Measurements from ENCODE around the gene INF2. TPM values are rescaled to one million over a fixed set of nuclear protein-coding genes. Genes with fewer than 3 reads are reported as not detected.

INF2 gene
- 60.6 TPM for total RNA-seq

DNA sequence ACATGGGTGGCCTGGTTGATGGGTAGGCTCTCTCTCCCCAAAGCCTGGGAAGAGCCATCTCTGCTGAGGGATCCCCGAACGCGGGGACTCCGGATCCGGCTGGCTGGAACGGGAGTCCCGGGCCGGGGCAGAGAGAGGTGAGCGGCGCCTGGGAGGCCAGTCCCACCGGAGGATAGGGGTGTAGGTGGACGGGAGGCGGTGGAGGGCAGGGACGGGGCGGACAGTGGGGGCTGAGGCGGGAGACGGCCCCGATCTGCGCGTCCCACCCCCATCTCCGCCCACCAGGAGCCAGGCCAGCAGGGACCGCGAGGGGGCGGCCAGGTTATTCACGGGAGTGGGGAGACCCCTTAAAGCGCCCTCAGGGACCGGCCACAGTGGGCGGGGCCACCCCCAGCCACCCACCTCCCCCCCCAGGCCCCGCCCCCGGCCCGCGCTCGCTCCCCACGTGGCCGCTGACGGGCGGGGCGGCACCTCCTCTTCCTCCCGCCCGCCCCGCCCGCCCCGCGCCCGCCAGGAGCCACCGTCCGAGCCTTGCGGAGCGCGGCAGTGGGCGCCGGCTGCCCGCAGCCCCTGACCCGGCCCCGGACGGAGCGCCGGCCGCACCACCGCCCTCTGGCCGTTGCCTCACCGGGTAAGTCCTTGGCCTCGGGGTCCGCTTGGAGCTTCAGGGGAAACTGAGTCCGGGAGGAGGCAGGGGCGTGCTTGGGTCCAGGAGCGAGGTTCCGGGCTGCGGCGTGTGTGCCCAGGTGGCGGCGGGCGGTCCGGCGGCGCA lies at the start of gene INF2:
INF2 (plus strand) TSS at position 510 of the 772 bp plus-strand sequence. CDS start 11,748 bp downstream, outside the sequence.

GRCh38 chr14:104723651-104724406 lies 34.4 kb downstream of the INF2 start, which contains the start of gene ADSS1:
ADSS1 (plus strand) TSS chr14:104724229; CDS start chr14:104724271, 42 bp downstream.

DNA sequence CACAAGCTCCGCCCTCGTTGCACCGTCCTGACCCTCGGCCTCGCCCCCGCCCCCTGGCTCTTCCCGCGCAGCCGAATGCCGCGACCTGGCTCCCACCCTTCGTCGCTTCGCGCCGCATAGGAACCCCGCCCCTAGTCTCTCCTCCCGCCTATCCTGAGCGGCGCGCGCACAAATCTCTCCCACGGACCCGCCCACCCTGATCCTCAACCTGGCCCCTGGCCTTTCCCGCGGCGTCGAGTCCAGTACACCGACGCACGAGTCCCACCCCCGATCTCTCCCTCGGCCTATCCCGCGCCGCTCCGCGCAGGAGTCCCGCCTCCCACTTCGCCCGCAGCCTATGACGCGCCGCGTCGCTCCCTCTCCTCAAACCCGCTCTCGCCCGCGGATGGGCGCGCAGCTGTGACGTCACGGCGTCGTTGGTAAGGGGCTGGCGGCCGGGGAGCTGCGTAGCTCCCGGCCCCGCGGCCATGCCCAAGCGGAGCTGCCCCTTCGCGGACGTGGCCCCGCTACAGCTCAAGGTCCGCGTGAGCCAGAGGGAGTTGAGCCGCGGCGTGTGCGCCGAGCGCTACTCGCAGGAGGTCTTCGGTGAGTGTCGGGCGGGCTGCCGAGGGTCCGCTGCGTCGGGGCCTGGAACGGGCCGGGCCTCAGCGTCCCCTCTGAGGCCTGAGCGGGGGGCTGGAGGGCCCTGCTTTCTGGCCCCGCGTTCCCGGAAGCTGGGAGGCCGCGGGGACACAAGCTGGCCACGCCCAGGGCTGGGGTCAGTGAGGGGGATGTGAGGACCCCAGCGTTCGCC lies 63.5 kb downstream of the INF2 start, which contains the start of gene SIVA1:
SIVA1 (plus strand) TSS at position 413 of the 793 bp plus-strand sequence; CDS start at position 468, 55 bp downstream.

Small RNAs within 50 kb of the gene (small RNA-seq; reads per million reads assigned to genes)
- gene MIR4710 (ENCODE audit: low replicate concordance), result not detected

Other genes starting within 250 kb of the INF2 start
- 2.6 TPM for gene C14orf180, start 109.9 kb upstream of the INF2 start, total RNA-seq
- 1.2 TPM for gene TMEM179, start 84.8 kb upstream of the INF2 start, total RNA-seq
- 31.2 TPM for gene ADSS1, start 34.6 kb downstream of the INF2 start, total RNA-seq
- 84.4 TPM for gene SIVA1, start 63.5 kb downstream of the INF2 start, total RNA-seq
- gene AKT1, start 106.1 kb downstream of the INF2 start, total RNA-seq, result 127 TPM
- 9.1 TPM for gene ZBTB42, start 111.5 kb downstream of the INF2 start, total RNA-seq
- 14.5 TPM for gene CEP170B, start 175.7 kb downstream of the INF2 start, total RNA-seq
- 16.2 TPM for gene PLD4, start 235.3 kb downstream of the INF2 start, total RNA-seq

All from metanephros (tissue), 2 donors.